NCI-H1436 (cell line): ENCODE measurements around the gene EIF3B.
"Not testable (repeated sequence)": the region's sequence is repeated elsewhere in the genome, so short reads cannot be mapped to it uniquely, and the experiment has no call there.

Source experiments
- DNase-seq: peaks from one replicate; lab custom pipeline; 2025; lab: John Stamatoyannopoulos, UW

EIF3B gene

GRCh38 chr7:2376351-2377154 is 21.9 kb downstream of the EIF3B start:
- no peak for DNase-seq

- not testable (repeated sequence) for DNase-seq
Observed at GRCh38 chr7:2377492-2377891, 22.9 kb downstream of the EIF3B start.

GRCh38 chr7:2378125-2378524 is 23.5 kb downstream of the EIF3B start:
- not testable (repeated sequence) for DNase-seq

- DNase-seq, result no peak
Observed at GRCh38 chr7:2379161-2379560, 24.5 kb downstream of the EIF3B start.

- DNase-seq, result no peak
Observed at GRCh38 chr7:2379821-2380450, 25.3 kb downstream of the EIF3B start.

- no peak for DNase-seq
Observed at GRCh38 chr7:2380461-2380860, 25.8 kb downstream of the EIF3B start.

GRCh38 chr7:2381227-2381626 is 26.6 kb downstream of the EIF3B start:
- DNase-seq, result no peak

GRCh38 chr7:2381881-2382509 is 27.4 kb downstream of the EIF3B start:
- DNase-seq, result no peak

GRCh38 chr7:2383543-2384274 is 29.1 kb downstream of the EIF3B start:
- no peak for DNase-seq

- DNase-seq, result no peak
Observed at GRCh38 chr7:2384354-2385243, 30.0 kb downstream of the EIF3B start.

- DNase-seq, result not testable (repeated sequence)
Observed at GRCh38 chr7:2386122-2386521, 31.5 kb downstream of the EIF3B start.

- DNase-seq, result no peak
Observed at GRCh38 chr7:2386964-2387669, 32.5 kb downstream of the EIF3B start.

GRCh38 chr7:2387897-2388636 is 33.4 kb downstream of the EIF3B start:
- no peak for DNase-seq

GRCh38 chr7:2388637-2388954 is 34.0 kb downstream of the EIF3B start:
- no peak for DNase-seq

- not testable (repeated sequence) for DNase-seq
Observed at GRCh38 chr7:2390020-2390816, 35.6 kb downstream of the EIF3B start.

GRCh38 chr7:2393706-2394105 is 39.1 kb downstream of the EIF3B start:
- no peak for DNase-seq

- DNase-seq, result peak; percentile 53
Observed at GRCh38 chr7:2394566-2395082, 40.0 kb downstream of the EIF3B start.

- DNase-seq, result no peak
Observed at GRCh38 chr7:2398506-2398905, 43.9 kb downstream of the EIF3B start.
